D721Med (cell line): Measurements from ENCODE around the gene SLC17A9.

Experiments
- DNase-seq: peaks from one replicate; pipeline ENCODE4 v3.0.0; 2011; ENCODE audit warnings: low spot score; ENCODE audit not compliant: insufficient read length
- FAIRE-seq: peaks from 2 replicates; lab custom pipeline; 2011; peaks lifted over from hg19 to GRCh38; lab: Jason Lieb, UNC
- TF ChIP-seq, protein P1 (sequence below): IDR thresholded peaks from 2 replicates; pipeline ENCODE4 v1.5.1; 2012; ENCODE audit warnings: mild to moderate bottlenecking, control low read depth; ENCODE audit not compliant: insufficient read depth; ENCODE audit errors: missing control alignments

SLC17A9 gene

DNA sequence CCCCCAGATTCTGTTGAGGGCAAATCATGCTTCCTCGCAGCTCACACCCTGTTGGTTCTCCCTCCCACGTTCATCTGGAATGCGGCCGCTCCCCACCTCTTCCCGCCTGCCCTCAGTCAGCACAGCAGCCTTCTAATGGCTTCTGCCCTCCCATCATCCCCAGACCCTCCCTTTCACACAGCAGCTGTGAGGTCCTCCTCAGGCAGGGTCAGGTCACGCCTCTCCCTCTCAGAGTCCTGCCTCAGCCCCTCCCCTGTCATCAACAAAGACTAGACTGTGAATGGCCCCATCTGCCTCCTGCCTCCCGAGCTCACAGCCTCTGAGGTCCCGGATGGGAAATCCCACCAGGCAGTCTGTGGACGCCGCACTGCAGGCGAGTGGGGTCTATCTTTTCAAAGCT, 62.2 kb downstream of the SLC17A9 start:
- FAIRE-seq = no peak
- TF ChIP-seq, protein P1, sequence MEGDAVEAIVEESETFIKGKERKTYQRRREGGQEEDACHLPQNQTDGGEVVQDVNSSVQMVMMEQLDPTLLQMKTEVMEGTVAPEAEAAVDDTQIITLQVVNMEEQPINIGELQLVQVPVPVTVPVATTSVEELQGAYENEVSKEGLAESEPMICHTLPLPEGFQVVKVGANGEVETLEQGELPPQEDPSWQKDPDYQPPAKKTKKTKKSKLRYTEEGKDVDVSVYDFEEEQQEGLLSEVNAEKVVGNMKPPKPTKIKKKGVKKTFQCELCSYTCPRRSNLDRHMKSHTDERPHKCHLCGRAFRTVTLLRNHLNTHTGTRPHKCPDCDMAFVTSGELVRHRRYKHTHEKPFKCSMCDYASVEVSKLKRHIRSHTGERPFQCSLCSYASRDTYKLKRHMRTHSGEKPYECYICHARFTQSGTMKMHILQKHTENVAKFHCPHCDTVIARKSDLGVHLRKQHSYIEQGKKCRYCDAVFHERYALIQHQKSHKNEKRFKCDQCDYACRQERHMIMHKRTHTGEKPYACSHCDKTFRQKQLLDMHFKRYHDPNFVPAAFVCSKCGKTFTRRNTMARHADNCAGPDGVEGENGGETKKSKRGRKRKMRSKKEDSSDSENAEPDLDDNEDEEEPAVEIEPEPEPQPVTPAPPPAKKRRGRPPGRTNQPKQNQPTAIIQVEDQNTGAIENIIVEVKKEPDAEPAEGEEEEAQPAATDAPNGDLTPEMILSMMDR = no peak
- no peak for DNase-seq

DNA sequence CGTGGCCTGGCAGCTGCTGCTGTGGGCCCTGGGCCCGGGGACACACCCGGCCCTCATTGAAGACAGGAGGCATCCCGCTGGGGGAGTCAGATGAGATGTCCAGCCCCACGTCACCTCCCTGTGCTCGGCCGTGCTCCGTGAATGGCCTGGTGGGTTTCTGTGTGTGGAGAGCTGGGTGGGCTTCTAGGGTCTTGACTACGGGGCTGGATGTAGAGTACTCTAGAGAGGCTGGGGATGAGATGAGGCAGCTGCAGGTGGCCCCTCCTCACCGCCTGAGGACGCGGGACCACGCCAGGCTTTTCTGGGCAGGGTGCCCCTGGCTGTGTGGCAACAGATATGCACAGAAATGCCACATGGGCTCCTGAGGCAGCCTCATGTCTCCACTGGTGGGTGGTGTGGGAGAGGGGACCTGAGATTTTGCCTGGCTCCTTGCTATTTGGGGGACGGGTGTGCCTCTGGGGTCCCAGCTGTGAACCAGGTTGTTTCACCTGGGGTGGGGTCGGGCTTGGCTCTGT, 62.7 kb downstream of the SLC17A9 start:
- DNase-seq (no peak), FAIRE-seq (no peak)
- TF ChIP-seq, protein P1 = no peak

DNA sequence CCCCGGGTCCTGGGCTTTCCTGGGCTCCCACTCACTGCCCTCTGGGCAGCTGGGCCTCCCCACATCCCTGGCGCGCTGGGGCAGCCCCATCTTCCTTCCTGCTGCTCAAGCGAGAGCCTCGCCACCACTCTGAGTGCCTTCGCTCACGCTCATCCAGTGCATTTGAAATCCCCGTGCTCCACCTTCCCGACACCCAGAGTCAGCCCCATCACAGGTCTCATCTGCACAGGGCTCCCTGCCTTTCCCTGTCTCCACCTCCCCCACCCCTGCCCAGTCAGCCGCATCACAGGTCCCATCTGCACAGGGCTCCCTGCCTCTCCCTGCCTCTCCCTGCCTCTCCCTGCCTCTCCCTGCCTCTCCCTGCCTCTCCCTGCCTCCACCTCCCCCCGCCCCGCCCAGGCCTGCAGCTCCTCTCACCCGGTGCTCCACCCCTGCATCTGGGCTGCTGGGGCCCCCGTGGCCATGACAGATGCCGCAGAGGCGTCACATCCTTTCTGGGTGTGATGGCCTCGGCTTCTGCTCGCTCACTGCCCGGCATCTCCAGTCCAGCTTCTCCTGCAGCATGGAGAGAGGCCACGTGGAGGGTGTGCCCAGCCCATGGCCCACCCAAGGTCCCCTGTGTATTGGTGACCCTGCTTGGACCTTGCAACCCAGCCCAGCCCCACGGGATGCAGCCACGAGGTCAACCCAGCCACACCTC, 63.3 kb downstream of the SLC17A9 start:
- TF ChIP-seq, protein P1 = no peak
- DNase-seq (no peak), FAIRE-seq (no peak)

DNA sequence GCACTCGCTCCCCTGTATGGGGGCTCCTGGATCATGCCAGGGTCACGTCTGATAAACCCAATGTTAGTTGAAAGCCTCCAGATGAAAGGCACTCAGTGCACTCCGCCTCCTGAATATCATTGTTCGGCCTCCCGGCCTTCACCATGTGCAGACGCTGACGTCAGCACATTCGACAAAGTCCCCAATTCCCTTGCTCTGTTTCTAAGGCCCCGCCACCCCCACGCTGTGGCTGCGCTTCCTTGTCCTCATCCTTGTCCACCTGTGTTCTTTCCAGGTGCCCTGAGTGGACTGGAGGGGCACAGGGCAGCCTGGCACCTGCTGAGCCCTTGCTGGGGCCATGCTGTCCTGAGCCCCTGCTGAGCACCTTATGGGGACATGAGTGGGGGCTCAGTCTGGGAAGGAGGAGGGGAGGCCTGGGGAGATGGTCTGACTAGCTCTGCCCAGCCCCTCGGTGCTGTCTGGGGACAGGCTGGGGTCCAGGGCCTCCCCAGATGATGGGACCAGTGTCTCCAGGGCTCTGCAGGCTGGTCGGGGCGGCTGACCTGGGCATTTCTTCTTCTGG, 64.1 kb downstream of the SLC17A9 start:
- no peak for FAIRE-seq
- TF ChIP-seq, protein P1 = no peak
- DNase-seq = no peak

DNA sequence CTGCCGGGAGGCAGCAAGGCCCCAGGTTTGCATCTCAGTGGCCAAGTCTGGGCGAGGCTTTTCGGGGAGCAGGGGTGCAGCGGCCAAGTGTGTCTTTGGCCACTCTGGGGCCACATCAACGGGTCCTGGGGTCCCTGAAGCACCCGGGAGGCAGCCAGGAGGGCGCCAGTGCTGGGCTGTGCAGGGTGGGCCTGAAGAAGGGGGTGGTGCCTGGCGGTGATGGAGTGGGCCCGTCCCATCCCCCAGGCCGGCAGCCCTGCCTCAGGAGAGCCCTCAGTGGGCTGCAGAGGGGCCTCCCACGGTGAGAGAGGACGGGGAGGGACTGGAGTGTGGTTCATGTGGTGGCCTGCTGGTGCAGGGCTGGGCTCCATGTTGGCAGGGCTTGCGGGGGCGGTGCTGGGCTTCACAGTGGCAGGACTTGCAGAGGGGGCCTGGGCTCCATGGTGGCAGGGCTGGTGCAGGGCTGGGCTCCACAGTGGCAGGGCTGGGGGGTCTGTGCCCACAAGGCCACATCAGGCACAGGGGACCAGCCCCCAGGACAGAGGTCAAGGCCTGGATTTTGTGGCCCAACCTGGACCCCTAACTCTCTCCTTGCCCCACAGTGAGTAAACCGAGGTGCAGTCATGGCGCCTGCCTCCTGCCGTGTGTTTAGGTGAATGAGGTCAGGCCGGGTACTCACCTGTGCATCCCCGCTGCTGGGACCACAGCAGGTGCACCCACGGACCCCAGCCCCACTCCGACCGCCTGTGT, 64.7 kb downstream of the SLC17A9 start:
- DNase-seq (no peak), FAIRE-seq (no peak)
- TF ChIP-seq, protein P1 = no peak

DNA sequence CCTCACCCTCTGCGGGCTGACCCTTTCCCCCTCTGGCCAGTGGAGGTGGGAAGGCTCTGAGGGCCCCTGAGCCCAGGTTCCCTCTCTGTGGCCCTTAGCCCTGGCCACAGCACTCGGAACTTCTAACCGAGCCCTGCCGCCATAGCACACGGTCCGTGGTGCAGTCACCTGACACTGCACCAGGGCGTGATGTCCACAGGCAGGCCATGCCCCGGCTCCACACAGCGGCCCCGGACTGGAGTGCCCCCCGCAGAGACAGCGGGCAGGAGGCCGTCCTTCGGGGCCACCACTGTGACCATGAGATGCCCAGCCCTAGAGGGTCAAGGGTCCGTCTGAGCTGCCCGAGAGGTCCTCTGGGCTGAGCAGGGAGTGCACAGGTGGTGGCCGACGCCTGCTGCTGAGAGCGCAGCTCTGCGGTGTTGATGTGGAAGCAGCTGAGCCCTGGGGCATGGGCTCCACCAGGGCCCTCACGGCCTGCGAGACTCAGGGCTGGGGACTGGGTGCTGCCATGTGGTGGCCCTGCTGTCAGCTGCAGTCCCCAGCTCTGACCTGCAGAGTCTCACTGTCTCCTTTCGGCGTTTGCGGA, 65.4 kb downstream of the SLC17A9 start:
- DNase-seq (no peak), FAIRE-seq (no peak)
- TF ChIP-seq, protein P1 = no peak
